ENCODE data around the gene PJA2.
"Not testable (repeated sequence)": the region's sequence is repeated elsewhere in the genome, so short reads cannot be mapped to it uniquely, and the experiment has no call there.

The PJA2 gene

GRCh38 chr5:109307456-109307855 lies 102.3 kb downstream of the PJA2 start:
- no peak for DNase-seq

GRCh38 chr5:109305352-109305751 lies 104.4 kb downstream of the PJA2 start:
- DNase-seq: no peak

- no peak for DNase-seq
Observed at GRCh38 chr5:109304309-109304708, 105.5 kb downstream of the PJA2 start.

DNA sequence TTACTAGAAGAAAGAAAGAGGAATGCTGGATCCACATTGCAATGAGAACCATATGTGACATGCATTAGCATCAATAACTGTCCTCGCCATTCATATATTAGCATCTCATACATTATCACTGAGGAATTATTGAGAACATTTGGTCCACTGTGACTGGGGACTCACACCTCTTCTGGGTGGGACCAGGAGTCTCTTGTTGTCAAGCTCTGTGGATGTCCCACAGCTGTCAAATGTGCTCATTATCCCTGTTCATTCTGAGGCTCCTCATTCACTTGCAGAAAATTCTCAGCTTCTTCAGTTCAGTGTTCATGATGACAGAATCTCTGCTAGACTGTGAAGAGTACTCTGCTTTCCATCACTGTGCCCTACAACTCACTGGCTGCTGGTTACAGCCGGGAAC lies 109.4 kb downstream of the PJA2 start:
- no peak for DNase-seq

- DNase-seq: no peak
Observed at GRCh38 chr5:109299557-109299956, 110.2 kb downstream of the PJA2 start.

GRCh38 chr5:109298794-109299193 lies 111.0 kb downstream of the PJA2 start:
- no peak for DNase-seq

- DNase-seq: no peak
Observed at GRCh38 chr5:109297900-109298299, 111.9 kb downstream of the PJA2 start.

GRCh38 chr5:109291090-109291489 lies 118.7 kb downstream of the PJA2 start:
- DNase-seq: no peak

- DNase-seq: no peak
Observed at GRCh38 chr5:109290231-109290630, 119.5 kb downstream of the PJA2 start.

DNA sequence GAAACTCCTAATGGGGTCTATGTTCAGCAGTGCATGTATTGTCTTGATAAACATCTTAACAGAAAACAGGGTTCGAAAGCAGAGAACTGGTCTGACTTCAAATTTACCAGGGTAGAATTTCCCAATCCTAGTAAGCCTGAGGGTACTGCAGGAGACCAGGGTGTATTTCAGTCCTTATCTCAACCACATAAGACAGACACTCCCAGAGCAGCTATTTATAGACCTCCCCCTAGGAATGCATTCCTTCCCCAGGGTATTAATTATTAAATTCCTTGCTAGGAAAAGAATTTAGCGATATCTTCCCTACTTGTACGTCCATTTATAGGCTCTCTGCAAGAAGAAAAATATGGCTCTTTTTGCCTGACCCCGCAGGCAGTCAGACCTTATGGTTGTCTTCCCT lies 123.1 kb downstream of the PJA2 start:
- DNase-seq: not testable (repeated sequence)

Data from activated CD8-positive, alpha-beta memory T cell treated with anti-CD3 and anti-CD28 coated beads for 24 hours (primary cell).